Pancreas (tissue), 10 donors: ENCODE measurements around the gene SCPEP1. TPM values are rescaled to one million over a fixed set of nuclear protein-coding genes. Genes with fewer than 3 reads are reported as not detected.
A peak's percentile ranks its signal among the peaks of the same experiment; 100 is the strongest.

Experiments used
- ATAC-seq, 4 donors: fragments of 200-7000 bp; cut with Tn5 transposase; one replicate each; pipeline versions ENCODE4 v1.8.0 to v1.9.1; 2020; ENCODE audit warnings: mild to moderate bottlenecking in 4 of 4, moderate library complexity in 4 of 4
- DNase-seq, 6 donors: peaks; one replicate each; pipeline ENCODE4 v3.0.0-alpha.2; 2020
- FAIRE-seq: peaks from 2 replicates; lab custom pipeline; 2012; peaks lifted over from hg19 to GRCh38; lab: Jason Lieb, UNC
- H3K27ac ChIP-seq, 4 donors: fragments of 200-600 bp; sonication (generic); 1 replicate in 3 of 4; 2 replicates in 1 of 4; pipeline versions ENCODE4 v1.5.0 to v1.8.0; 2020
- H3K27me3 ChIP-seq, 4 donors: fragments of 200-600 bp; one replicate each; pipeline ENCODE4 v1.8.0; 2021
- H3K36me3 ChIP-seq, 3 donors: fragments of 200-600 bp; sonication (generic) in 1 of 3; one replicate each; pipeline versions ENCODE4 v1.5.0 to v1.8.0; 2020 to 2021
- H3K4me1 ChIP-seq, 3 donors: fragments of 200-600 bp; one replicate each; pipeline ENCODE4 v1.8.0; 2021
- H3K4me3 ChIP-seq, 4 donors: fragments of 200-600 bp; sonication (generic) in 2 of 4; one replicate each; pipeline versions ENCODE4 v1.5.0 to v1.8.0; 2020 to 2021
- H3K9me3 ChIP-seq, 4 donors: fragments of 200-600 bp; one replicate each; pipeline ENCODE4 v1.8.0; 2021
- WGBS, 2 donors: extraction: QIAGEN DNeasy Blood & Tissue Kit; methylation state at CpG; one replicate each; pipeline ENCODE4 v1.1.7; 2013; 5-methylcytosine and 5-hydroxymethylcytosine counted together
- intact Hi-C, 3 donors: fragments of 100-400 bp; cut with DNase I; formaldehyde crosslinking; loops; one replicate each; pipeline versions ENCODE4 v1.11.1 to v1.14.2; 2022
- polyA plus RNA-seq, 2 donors: library from polyadenylated mRNA; stranded (reverse); fragments of 200-250 nt; gene quantifications; one replicate each; pipeline ENCODE4 v1.2.3, GENCODE V29; 2013
- total RNA-seq, 6 donors: library from RNA; stranded (reverse); fragmentation: NEBNext Ultra II Directional in 4 of 6; extraction: Animal tissue kit (Norgen Biotek cat#: 25700) in 4 of 6; gene quantifications; one replicate each; pipeline versions ENCODE4 v1.2.1 to v1.2.4, GENCODE V29; 2021 to 2023
- TF ChIP-seq, protein P1 (sequence below), 4 donors: fragments of 200-600 bp; sonication (generic) in 3 of 4; IDR thresholded peaks; one replicate each; pipeline versions ENCODE4 v1.5.0 to v1.8.0; 2021; ENCODE audit warnings: antibody characterized with exemption in 4 of 4
- donor health status: healthy with polysubstance abuse.
- donor health status: DM: no; HTN: no; CAD: no; lungs with moderate emphysema.
- donor health status: DM: no; HTN: no; CAD: no.
- donor health status: control.
- donor health status: control.
- donor health status: Bipolar disorder and iron deficiency.
- donor health status: DM: yes; HTN: yes; CAD: no.
- donor health status: DM: no; HTN: no; CAD: no.
- donor health status: DM: no; HTN: no; CAD: no.
- donor health status: DM: yes; HTN: yes; CAD: no.

SCPEP1 gene
- total and polyA plus RNA-seq, 8 donors: 6.6 to 37.2 (median 16.3) TPM

- Histone ChIP-seq H3K4me3 (peak overlapping the region in 1 of 4 donors; percentile 42), H3K27ac (no peak overlapping the region), H3K4me1 (peaks cover 0 to 4% (median 0%) of the 10 kb centered on the region in 3 donors), H3K9me3 (no peaks in the 10 kb centered on the region), H3K27me3 (no peaks in the 10 kb centered on the region), H3K36me3 (no peaks in the 10 kb centered on the region)
- intact Hi-C loops: no loop called here
- TF ChIP-seq, protein P1, sequence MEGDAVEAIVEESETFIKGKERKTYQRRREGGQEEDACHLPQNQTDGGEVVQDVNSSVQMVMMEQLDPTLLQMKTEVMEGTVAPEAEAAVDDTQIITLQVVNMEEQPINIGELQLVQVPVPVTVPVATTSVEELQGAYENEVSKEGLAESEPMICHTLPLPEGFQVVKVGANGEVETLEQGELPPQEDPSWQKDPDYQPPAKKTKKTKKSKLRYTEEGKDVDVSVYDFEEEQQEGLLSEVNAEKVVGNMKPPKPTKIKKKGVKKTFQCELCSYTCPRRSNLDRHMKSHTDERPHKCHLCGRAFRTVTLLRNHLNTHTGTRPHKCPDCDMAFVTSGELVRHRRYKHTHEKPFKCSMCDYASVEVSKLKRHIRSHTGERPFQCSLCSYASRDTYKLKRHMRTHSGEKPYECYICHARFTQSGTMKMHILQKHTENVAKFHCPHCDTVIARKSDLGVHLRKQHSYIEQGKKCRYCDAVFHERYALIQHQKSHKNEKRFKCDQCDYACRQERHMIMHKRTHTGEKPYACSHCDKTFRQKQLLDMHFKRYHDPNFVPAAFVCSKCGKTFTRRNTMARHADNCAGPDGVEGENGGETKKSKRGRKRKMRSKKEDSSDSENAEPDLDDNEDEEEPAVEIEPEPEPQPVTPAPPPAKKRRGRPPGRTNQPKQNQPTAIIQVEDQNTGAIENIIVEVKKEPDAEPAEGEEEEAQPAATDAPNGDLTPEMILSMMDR (IDR thresholded peaks at IDR 0.05): no peak
- ATAC-seq: peak in 2 of 4 donors; percentile 12 to 17
- no peak for FAIRE-seq
- no peak for DNase-seq
- WGBS, 2 donors: 88 to 91% methylated on average over 18 of the region's 18 CpGs
Observed at GRCh38 chr17:57046749-57047148, 68.8 kb downstream of the SCPEP1 start.

- DNase-seq: no peak
- no peaks in the 10 kb centered on the region for H3K36me3 ChIP-seq
- no peaks in the 10 kb centered on the region for H3K27me3 ChIP-seq
- FAIRE-seq: no peak
- TF ChIP-seq, protein P1 (IDR thresholded peaks at IDR 0.05): no peak
- H3K4me3 ChIP-seq: no peak overlapping the region
- intact Hi-C loops: no loop called here
- no peak overlapping the region for H3K27ac ChIP-seq
- H3K4me1 ChIP-seq: peaks cover 0 to 4% (median 0%) of the 10 kb centered on the region in 3 donors
- H3K9me3 ChIP-seq: no peaks in the 10 kb centered on the region
- no peak for ATAC-seq
- WGBS, 2 donors: 94 to 96% methylated on average over 2 of the region's 2 CpGs
Observed at GRCh38 chr17:57048096-57048495, 70.2 kb downstream of the SCPEP1 start.

- no peak for ATAC-seq
- no peak overlapping the region for H3K4me3 ChIP-seq
- no peak for DNase-seq
- H3K27ac ChIP-seq: no peak overlapping the region
- no peak for FAIRE-seq
- no peaks in the 10 kb centered on the region for H3K36me3 ChIP-seq
- intact Hi-C loops: no loop called here
- WGBS, 2 donors: 71 to 72% methylated on average over 5 of the region's 5 CpGs
- no peaks in the 10 kb centered on the region for H3K9me3 ChIP-seq
- no peaks in the 10 kb centered on the region for H3K27me3 ChIP-seq
- TF ChIP-seq, protein P1 (IDR thresholded peaks at IDR 0.05): no peak
- H3K4me1 ChIP-seq: peaks cover 0 to 4% (median 0%) of the 10 kb centered on the region in 3 donors
Observed at GRCh38 chr17:57050306-57050705, 72.4 kb downstream of the SCPEP1 start.

GRCh38 chr17:57051886-57052361 lies 74.0 kb downstream of the SCPEP1 start:
- DNase-seq: no peak
- Histone ChIP-seq H3K4me3 (no peak overlapping the region), H3K4me1 (no peaks in the 10 kb centered on the region), H3K27me3 (no peaks in the 10 kb centered on the region), H3K9me3 (no peaks in the 10 kb centered on the region), H3K27ac (no peak overlapping the region), H3K36me3 (no peaks in the 10 kb centered on the region)
- FAIRE-seq: no peak
- TF ChIP-seq, protein P1 (IDR thresholded peaks at IDR 0.05): no peak
- no peak for ATAC-seq
- intact Hi-C loops: no loop called here
- WGBS, 2 donors: 70 to 78% methylated on average over 5 of the region's 5 CpGs

Other genes with a start within 250 kb of the SCPEP1 start
- gene C17orf67, start 144.2 kb upstream of the SCPEP1 start, total RNA-seq: 1 to 10 TPM; 1.0 to 2.1 (median 1.6) TPM
- gene C17orf67, start 144.2 kb upstream of the SCPEP1 start, polyA plus RNA-seq: 1 to 10 TPM; 3.2 to 9.6 TPM
- 1 to 10 TPM; 3.9 to 7.6 (median 4.4) TPM for gene DGKE, start 144.0 kb upstream of the SCPEP1 start, total RNA-seq
- 1 to 10 TPM; 1.8 to 5.2 TPM for gene DGKE, start 144.0 kb upstream of the SCPEP1 start, polyA plus RNA-seq
- gene TRIM25, start 64.1 kb upstream of the SCPEP1 start, total RNA-seq: 10 to 100 TPM; 19.8 to 39.4 (median 21.7) TPM
- gene TRIM25, start 64.1 kb upstream of the SCPEP1 start, polyA plus RNA-seq: 10 to 100 TPM; 12.2 to 17.3 TPM
- gene COIL, start 17.1 kb upstream of the SCPEP1 start, total RNA-seq: 1 to 10 TPM; 3.6 to 8.3 (median 6.3) TPM
- 1 to 10 TPM; 4.4 to 8.6 TPM for gene COIL, start 17.1 kb upstream of the SCPEP1 start, polyA plus RNA-seq
- 10 to 100 TPM; 13.9 to 23.8 (median 18.0) TPM for gene AKAP1, start 107.1 kb downstream of the SCPEP1 start, total RNA-seq
- 10 to 100 TPM in 1 of 2 donors, 1 to 10 TPM in 1; 9.8 to 12.8 TPM for gene AKAP1, start 107.1 kb downstream of the SCPEP1 start, polyA plus RNA-seq